ENCODE results near the gene GLIPR1.

GRCh38 chr12:75528692-75529091, 48.1 kb downstream of the GLIPR1 start:
- no peak for TF ChIP-seq EZH2 (IDR thresholded peaks at IDR 0.05)
- no peak for TF ChIP-seq POLR2AphosphoS5 (IDR thresholded peaks at IDR 0.05; ENCODE audit: borderline replicate concordance, low read depth, low read length)
- no peak for TF ChIP-seq FOXP2 (optimal IDR thresholded peaks at IDR 0.05; ENCODE audit: control extremely low read depth, extremely low read length, insufficient read depth)
